ENCODE results near the gene GPATCH2L. TPM values are rescaled to one million over a fixed set of nuclear protein-coding genes. Genes with fewer than 3 reads are reported as not detected.
A peak's percentile ranks its signal among the peaks of the same experiment; 100 is the strongest.

Gene GPATCH2L
- total RNA-seq, 1 donor from 2014 or later: 31.7 TPM

DNA sequence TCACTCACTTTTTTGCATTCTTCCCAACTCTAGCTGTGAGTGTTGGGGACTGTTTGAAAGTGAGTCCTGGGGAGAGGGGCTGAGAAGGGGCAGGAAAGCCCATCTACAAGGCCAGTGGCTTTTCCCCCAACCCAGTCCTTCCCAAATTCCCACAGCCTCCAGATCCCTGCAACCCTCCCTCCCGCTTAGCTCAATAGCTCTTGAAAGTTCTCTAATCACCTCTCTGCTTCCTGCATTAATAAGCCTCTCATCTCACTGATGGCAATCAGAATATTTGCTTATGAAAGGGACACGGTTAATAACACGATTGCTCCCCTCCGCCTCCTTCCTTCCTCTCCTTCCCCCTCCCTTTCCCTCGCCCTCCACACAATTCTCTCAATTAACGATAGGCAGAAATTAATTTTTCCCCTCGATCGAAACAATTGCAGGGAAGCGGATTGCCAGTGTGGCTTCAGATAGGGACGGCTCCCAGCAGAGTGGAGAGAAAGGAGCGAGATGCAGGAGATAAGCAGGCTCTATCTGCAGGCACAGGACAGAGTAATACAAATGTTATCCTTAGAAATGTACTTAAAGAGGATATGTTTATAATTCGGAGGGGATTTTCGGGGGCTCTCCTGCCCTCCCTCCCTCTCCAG lies 15.1 kb upstream of the GPATCH2L start:
- DNase-seq (ENCODE audit: low read depth in 2 of 2): no peak

- DNase-seq (ENCODE audit: low read depth in 2 of 2): no peak
These were observed 13.5 kb upstream of the GPATCH2L start for GRCh38 chr14:76138119-76138757.

- DNase-seq (ENCODE audit: low read depth in 2 of 2): no peak
These were observed 12.7 kb upstream of the GPATCH2L start for GRCh38 chr14:76138758-76139723.

DNA sequence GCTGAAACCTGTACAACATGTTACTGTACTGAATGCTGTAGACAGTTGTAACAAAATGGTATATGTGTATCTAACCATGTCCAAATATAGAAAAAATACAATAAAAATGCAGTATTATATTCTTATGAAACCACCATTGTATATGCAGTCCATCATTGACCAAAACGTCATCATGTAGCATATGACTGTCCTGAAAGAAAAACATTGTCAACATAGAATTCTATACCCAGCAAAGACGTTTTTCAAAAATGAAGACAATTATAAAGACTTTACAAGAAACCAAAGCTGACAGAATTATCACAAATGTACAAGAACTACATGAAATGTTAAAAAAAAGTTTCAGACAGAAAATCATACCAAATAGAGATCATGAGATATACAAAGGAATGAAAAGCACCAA lies 8.1 kb upstream of the GPATCH2L start:
- DNase-seq (ENCODE audit: low read depth in 2 of 2): no peak

DNA sequence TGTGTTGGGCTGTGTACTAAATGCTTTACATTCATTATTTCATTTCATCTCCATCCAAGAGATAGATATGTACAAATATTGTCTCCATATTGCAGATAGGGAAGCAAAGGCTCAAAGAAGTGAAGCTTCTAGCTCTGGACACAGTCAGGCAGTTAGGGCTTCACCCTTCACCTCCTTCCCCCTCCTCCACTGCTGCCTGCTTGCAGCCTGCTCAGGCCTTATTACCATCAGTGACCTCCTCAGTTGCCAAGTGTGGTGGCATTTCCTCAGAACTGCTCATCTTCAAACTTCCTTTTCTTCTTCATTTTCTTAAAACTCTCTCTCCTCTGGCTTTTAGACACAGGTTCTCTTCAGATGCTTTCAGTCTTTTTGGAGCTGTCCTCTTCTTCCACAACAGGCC lies 4.7 kb upstream of the GPATCH2L start:
- DNase-seq (ENCODE audit: low read depth in 2 of 2): no peak

GRCh38 chr14:76149196-76149595 lies 2.5 kb upstream of the GPATCH2L start:
- DNase-seq (ENCODE audit: low read depth in 2 of 2): no peak

DNA sequence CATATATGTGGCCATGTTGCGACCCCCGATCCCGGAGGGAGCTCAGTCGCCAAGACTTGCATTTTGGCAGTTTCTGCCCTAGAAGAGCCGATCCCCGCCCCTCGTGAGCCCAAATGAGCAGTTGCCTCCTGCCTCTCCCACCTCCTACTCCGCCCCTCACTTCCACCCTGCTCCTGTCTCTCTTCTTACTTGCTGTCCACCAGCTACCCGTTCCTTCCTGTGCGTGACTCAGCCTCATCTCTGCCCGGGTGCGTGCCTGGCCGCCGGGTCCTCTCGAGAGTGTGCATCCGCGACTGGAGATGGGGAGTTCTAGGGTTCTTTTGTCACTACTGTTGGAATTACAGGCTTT lies 585 bp downstream of the GPATCH2L start:
- DNase-seq (ENCODE audit: low read depth in 2 of 2): peak; percentile 71 to 91

GRCh38 chr14:76153919-76154318 lies 2.2 kb downstream of the GPATCH2L start:
- no peak for DNase-seq (ENCODE audit: low read depth in 2 of 2)

DNA sequence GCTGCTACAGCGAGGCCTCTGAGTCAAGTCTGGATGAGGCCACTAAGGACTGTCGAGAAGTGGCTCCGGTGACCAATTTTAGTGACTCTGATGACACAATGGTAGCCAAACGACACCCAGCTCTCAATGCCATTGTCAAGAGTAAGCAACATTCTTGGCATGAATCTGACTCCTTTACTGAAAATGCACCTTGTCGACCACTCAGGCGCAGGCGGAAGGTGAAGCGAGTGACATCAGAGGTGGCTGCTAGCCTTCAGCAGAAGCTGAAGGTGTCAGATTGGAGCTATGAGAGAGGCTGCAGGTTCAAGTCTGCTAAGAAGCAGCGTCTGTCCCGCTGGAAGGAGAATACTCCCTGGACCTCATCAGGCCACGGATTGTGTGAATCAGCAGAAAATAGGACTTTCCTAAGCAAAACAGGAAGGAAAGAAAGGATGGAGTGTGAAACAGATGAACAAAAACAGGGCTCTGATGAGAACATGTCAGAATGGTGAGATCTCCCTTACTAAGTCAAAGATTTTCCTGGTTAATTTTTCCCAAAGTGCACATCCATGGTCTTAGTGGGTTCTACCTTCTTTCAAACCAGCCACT lies 2.9 kb downstream of the GPATCH2L start:
- no peak for DNase-seq (ENCODE audit: low read depth in 2 of 2)

DNA sequence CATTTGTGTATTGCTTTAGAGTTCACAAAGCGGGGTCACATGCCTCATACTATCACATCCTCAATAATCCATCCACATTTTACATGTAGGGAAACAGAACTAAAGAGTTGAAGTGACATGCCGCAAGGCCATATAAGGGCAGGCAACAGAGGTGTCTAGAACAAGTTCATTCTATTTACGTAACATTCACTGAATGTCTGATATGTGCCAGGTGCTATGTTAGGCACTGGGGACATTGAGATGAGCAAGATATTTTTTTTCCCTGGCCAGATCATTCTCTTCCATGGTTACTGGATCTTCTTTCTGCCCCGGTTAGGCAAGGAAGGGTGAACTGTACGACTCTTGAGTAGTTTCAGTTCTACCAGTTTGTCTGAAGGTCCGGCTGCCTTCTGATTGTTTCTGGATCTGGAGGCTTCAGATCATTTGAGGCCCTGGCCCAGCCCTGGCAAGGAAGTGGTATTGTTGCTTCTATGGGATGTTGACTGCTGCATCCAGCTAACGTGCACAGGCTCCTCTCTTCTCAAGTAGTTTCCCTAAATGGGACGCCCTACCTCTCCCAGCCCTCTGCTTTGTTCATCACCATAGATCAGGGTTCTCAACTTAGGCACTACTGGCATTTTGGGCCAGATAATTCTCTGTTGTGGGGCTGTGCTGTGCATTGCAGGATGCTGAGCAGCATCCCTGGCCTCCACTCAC lies 12.1 kb downstream of the GPATCH2L start:
- no peak for DNase-seq (ENCODE audit: low read depth in 2 of 2)

DNA sequence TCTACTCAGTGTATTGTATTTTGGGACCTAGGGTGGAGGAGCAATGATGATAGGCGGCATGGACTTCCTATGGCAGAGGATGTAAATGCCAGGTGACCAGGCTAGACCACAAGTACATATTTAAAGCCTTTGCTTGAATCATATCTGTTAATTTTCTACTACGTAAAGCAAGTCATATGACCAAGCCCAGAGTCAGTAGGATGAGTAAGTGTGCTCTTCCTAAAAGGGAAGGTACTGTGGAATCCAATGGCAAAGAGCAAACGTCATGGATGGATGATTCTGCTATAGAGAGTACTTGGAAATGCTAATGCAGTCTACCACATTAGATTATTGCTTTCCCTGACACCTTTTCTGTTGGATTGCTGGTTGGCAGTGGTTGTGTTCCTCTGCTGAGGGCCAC lies 16.8 kb downstream of the GPATCH2L start:
- no peak for DNase-seq (ENCODE audit: low read depth in 2 of 2)

- DNase-seq (ENCODE audit: low read depth in 2 of 2): no peak
These were observed 18.1 kb downstream of the GPATCH2L start for GRCh38 chr14:76169776-76170175.

- no peak for DNase-seq (ENCODE audit: low read depth in 2 of 2)
These were observed 23.3 kb downstream of the GPATCH2L start for GRCh38 chr14:76174982-76175381.

- DNase-seq (ENCODE audit: low read depth in 2 of 2): no peak
These were observed 24.2 kb downstream of the GPATCH2L start for GRCh38 chr14:76175942-76176341.

DNA sequence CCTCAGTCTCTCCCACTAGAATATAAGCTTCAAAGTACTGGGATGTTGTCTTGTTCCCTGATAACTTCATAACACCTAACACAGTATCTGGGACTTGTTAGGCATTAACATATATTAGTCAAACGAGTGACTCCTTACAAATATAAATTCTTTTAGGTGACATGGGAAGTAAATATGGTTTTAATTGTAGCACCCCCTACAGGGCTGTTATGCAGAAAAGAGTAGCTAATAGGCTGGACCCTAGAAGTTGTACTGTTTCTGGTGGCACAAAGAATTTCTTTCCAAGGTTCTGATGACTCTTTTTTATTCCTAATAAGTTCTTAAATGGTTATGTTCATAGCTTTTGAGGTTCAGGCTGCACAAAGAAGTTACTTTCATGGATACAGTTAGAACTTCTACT lies 29.8 kb downstream of the GPATCH2L start:
- peak in 1 of 2 donors; percentile 35 for DNase-seq (ENCODE audit: low read depth in 2 of 2)

GRCh38 chr14:76186308-76187027 lies 34.7 kb downstream of the GPATCH2L start:
- DNase-seq (ENCODE audit: low read depth in 2 of 2): no peak

- DNase-seq (ENCODE audit: low read depth in 2 of 2): no peak
These were observed 39.6 kb downstream of the GPATCH2L start for GRCh38 chr14:76191297-76191696.

GRCh38 chr14:76193696-76194095 lies 42.0 kb downstream of the GPATCH2L start:
- no peak for DNase-seq (ENCODE audit: low read depth in 2 of 2)

GRCh38 chr14:76194327-76194726 lies 42.6 kb downstream of the GPATCH2L start:
- DNase-seq (ENCODE audit: low read depth in 2 of 2): no peak

DNA sequence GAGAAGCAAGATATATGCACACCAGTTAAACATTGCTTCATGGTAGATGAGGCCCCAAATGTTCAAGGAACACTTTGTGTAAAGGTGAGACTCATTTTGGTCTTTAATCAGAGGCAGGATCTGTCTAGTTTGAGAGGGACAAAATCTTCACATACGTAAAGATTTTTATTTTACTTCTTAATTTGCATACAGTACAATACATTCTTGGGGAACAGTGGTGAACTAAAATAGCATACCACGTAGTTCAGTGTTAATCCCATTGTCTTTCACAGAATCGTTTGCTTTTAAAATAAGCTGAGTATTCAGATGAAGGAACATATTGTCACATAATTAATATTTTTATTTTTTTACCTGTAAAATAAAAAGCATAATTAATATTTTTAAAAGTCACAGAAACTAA lies 43.3 kb downstream of the GPATCH2L start:
- DNase-seq (ENCODE audit: low read depth in 2 of 2): no peak
